T47D (cell line): Measurements from ENCODE around the gene B4GAT1.

ENCODE experiments used
- DNase-seq, 2 experiments: peaks; one replicate each; pipeline versions ENCODE4 v3.0.0 to v3.0.0-alpha.2; 2011 to 2012; ENCODE audit warnings: low read depth in 1 of 2, low spot score in 1 of 2
- JUND ChIP-seq: IDR thresholded peaks from 2 replicates; pipeline ENCODE4 v1.6.1; 2012; ENCODE audit warnings: low read depth
- in situ Hi-C: cut with HindIII; loops from 2 replicates; pipeline ENCODE4 v1.10.0; 2016; ENCODE audit warnings: low sequenced_read_pairs, low pct_unique_long_range_greater_than_20kb

Gene B4GAT1

GRCh38 chr11:66337103-66337899, 10.1 kb downstream of the B4GAT1 start:
- in situ Hi-C loops: no loop called here
- TF ChIP-seq JUND: no peak
- DNase-seq: no peak

GRCh38 chr11:66336234-66337102, 11.0 kb downstream of the B4GAT1 start, which contains the start of gene RIN1:
RIN1 (minus strand) TSS chr11:66336434; CDS start chr11:66336402, 32 bp downstream.
- in situ Hi-C loops: no loop called here
- peak; percentile 69 to 94 for DNase-seq
- no peak for TF ChIP-seq JUND

GRCh38 chr11:66335531-66336233, 11.7 kb downstream of the B4GAT1 start:
- in situ Hi-C loops: no loop called here
- TF ChIP-seq JUND: no peak
- peak in 1 of 2 experiments; percentile 79 for DNase-seq

GRCh38 chr11:66334605-66335442, 12.6 kb downstream of the B4GAT1 start:
- DNase-seq: no peak
- TF ChIP-seq JUND: no peak
- in situ Hi-C loops: no loop called here

- in situ Hi-C loops: no loop called here
- no peak for DNase-seq
- no peak for TF ChIP-seq JUND
Measured at GRCh38 chr11:66333896-66334604, 13.4 kb downstream of the B4GAT1 start.

GRCh38 chr11:66333220-66333877, 14.1 kb downstream of the B4GAT1 start:
- TF ChIP-seq JUND: no peak
- in situ Hi-C loops: no loop called here
- no peak for DNase-seq

- no peak for TF ChIP-seq JUND
- in situ Hi-C loops: no loop called here
- DNase-seq: no peak
Measured at GRCh38 chr11:66332371-66333219, 14.8 kb downstream of the B4GAT1 start.

GRCh38 chr11:66331542-66332370, 15.7 kb downstream of the B4GAT1 start:
- in situ Hi-C loops: no loop called here
- TF ChIP-seq JUND: no peak
- DNase-seq: no peak

- in situ Hi-C loops: no loop called here
- TF ChIP-seq JUND: no peak
- DNase-seq: no peak
Measured at GRCh38 chr11:66330931-66331330, 16.5 kb downstream of the B4GAT1 start.
